T-cell (primary cell): ENCODE data around the gene PNPO. TPM values are rescaled to one million over a fixed set of nuclear protein-coding genes. Genes with fewer than 3 reads are reported as not detected.

Experiments used
- total RNA-seq, 35 experiments: library from RNA in 6 of 35; stranded (reverse) in 6 of 35; fragments of 120-200 nt in 1 of 35; gene quantifications; one replicate each; pipeline versions ENCODE4 v1.2.1 to v1.2.4 and lab custom pipeline; 2013 to 2026

Gene PNPO
- total RNA-seq, 5 donors from 2014 or later (not counting 1 experiment from before 2014, with no cell fraction given) = 10.3 to 18.5 (median 15.7) TPM

Other genes starting within 250 kb of the PNPO start
- 10 to 100 TPM in 1 of 5 donors, 1 to 10 TPM in 4; 4.5 to 20.5 (median 7.2) TPM for gene TBKBP1, start 247.4 kb upstream of the PNPO start, total RNA-seq
- 10 to 100 TPM in 4 of 5 donors, 1 to 10 TPM in 1; 7.9 to 37.3 (median 20.8) TPM for gene TBX21, start 208.3 kb upstream of the PNPO start, total RNA-seq
- gene OSBPL7, start 119.8 kb upstream of the PNPO start, total RNA-seq = 10 to 100 TPM; 40.4 to 57.1 (median 43.9) TPM
- gene MRPL10, start 110.0 kb upstream of the PNPO start, total RNA-seq = 10 to 100 TPM; 34.1 to 60.1 (median 41.6) TPM
- gene LRRC46, start 109.9 kb upstream of the PNPO start, total RNA-seq = 1 to 10 TPM in 2 of 5 donors, under 1 TPM in 3; 0.20 to 1.0 (median 0.88) TPM
- 10 to 100 TPM; 27.0 to 44.3 (median 40.6) TPM for gene SCRN2, start 100.3 kb upstream of the PNPO start, total RNA-seq
- under 1 TPM; 0.10 to 0.26 (median 0.13) TPM for gene SP6, start 90.4 kb upstream of the PNPO start, total RNA-seq
- gene SP2, start 45.3 kb upstream of the PNPO start, total RNA-seq = 10 to 100 TPM; 27.1 to 41.6 (median 32.8) TPM
- under 1 TPM in 3 of 5 donors, not detected in 2; 0.18 to 0.44 (median 0.26) TPM for gene PRR15L, start 16.3 kb downstream of the PNPO start, total RNA-seq
- gene CDK5RAP3, start 29.5 kb downstream of the PNPO start, total RNA-seq = 100 to 1,000 TPM; 247 to 349 (median 318) TPM
- 1 to 10 TPM; 1.2 to 2.6 (median 1.9) TPM for gene COPZ2, start 96.2 kb downstream of the PNPO start, total RNA-seq
- gene NFE2L1, start 106.8 kb downstream of the PNPO start, total RNA-seq = 10 to 100 TPM; 30.3 to 61.6 (median 43.9) TPM
- gene CBX1, start 159.9 kb downstream of the PNPO start, total RNA-seq = 10 to 100 TPM; 19.6 to 32.4 (median 30.7) TPM
- gene SNX11, start 166.2 kb downstream of the PNPO start, total RNA-seq = 10 to 100 TPM; 10.6 to 20.4 (median 19.5) TPM